AG10803 (cell line): Measurements from ENCODE around the gene NEUROD2.

Experiments
- DNase-seq: peaks from one replicate; pipeline ENCODE4 v3.0.0; 2010; ENCODE audit warnings: low read depth
- H3K4me3 ChIP-seq: 2 replicates; pipeline ENCODE4 v1.5.1; 2011; ENCODE audit warnings: mild to moderate bottlenecking, low read length, control low read depth
- TF ChIP-seq, protein P1 (sequence below): conservative IDR thresholded peaks from 2 replicates; pipeline ENCODE4 v1.5.1; 2011; ENCODE audit warnings: mild to moderate bottlenecking, low read length, control low read depth, inconsistent platforms

The NEUROD2 gene

GRCh38 chr17:39650121-39650579 lies 42.4 kb upstream of the NEUROD2 start:
- DNase-seq, result no peak
- no peak overlapping the region for H3K4me3 ChIP-seq
- TF ChIP-seq, protein P1, sequence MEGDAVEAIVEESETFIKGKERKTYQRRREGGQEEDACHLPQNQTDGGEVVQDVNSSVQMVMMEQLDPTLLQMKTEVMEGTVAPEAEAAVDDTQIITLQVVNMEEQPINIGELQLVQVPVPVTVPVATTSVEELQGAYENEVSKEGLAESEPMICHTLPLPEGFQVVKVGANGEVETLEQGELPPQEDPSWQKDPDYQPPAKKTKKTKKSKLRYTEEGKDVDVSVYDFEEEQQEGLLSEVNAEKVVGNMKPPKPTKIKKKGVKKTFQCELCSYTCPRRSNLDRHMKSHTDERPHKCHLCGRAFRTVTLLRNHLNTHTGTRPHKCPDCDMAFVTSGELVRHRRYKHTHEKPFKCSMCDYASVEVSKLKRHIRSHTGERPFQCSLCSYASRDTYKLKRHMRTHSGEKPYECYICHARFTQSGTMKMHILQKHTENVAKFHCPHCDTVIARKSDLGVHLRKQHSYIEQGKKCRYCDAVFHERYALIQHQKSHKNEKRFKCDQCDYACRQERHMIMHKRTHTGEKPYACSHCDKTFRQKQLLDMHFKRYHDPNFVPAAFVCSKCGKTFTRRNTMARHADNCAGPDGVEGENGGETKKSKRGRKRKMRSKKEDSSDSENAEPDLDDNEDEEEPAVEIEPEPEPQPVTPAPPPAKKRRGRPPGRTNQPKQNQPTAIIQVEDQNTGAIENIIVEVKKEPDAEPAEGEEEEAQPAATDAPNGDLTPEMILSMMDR, result no peak

DNA sequence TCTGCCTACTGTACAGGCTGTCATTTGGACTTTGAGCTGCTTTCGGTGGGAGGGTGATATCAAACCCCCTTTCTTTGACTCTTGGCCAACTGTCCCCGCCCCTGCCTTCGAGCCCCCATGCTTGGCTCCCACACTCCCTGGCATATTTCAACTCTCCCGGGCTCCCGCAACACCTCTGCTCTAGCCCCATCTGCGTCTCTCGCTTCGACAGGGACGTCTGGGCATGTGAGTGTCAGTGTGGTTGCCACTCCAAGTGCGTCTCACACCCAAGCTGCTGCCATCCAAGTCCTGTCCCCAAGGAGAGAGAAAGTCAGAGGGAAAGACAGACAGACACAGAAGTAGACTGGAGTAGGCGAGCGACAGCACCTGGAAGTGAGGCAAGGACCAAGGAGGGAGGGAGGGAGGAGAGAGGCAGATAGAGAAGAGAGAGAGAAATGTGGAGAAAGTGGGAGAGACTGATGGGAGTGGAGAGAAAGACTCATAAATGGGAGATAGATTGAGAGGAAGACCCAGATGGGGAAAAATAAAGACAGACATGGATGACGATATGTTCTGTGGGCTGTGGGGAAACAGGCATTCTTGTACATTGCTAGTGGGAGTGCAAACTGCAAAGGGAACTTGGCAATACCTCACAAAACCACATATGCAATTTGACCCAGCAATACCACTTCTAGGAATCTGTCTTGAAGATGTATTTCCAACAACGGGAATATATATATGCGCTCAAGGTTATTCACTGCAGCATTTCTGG lies 41.1 kb upstream of the NEUROD2 start:
- no peak overlapping the region for H3K4me3 ChIP-seq
- TF ChIP-seq, protein P1, result no peak
- DNase-seq, result peak; percentile 44

GRCh38 chr17:39647256-39647655 lies 39.5 kb upstream of the NEUROD2 start:
- no peak overlapping the region for H3K4me3 ChIP-seq
- TF ChIP-seq, protein P1, result no peak
- DNase-seq, result no peak

DNA sequence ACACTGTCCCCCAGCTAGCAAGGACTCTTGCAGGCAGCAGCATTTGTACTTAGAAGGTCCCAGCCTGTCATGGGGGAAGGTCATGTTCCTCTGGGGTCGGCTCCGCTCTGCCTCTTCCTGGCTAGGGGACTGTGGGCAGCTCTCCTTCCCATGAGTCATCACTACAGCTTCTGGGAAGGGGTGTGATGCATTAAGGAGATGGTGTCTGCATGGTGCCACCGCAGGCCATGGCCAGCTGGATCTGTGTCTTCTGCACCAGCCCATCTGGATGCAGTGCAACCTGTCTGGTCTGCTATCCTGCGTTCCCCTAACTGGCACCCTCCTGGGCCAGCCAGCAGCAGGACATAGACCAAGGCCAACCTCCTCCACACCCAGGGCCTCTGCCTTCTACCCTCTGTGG lies 35.6 kb upstream of the NEUROD2 start:
- TF ChIP-seq, protein P1, result no peak
- DNase-seq, result peak; percentile 27
- no peak overlapping the region for H3K4me3 ChIP-seq

DNA sequence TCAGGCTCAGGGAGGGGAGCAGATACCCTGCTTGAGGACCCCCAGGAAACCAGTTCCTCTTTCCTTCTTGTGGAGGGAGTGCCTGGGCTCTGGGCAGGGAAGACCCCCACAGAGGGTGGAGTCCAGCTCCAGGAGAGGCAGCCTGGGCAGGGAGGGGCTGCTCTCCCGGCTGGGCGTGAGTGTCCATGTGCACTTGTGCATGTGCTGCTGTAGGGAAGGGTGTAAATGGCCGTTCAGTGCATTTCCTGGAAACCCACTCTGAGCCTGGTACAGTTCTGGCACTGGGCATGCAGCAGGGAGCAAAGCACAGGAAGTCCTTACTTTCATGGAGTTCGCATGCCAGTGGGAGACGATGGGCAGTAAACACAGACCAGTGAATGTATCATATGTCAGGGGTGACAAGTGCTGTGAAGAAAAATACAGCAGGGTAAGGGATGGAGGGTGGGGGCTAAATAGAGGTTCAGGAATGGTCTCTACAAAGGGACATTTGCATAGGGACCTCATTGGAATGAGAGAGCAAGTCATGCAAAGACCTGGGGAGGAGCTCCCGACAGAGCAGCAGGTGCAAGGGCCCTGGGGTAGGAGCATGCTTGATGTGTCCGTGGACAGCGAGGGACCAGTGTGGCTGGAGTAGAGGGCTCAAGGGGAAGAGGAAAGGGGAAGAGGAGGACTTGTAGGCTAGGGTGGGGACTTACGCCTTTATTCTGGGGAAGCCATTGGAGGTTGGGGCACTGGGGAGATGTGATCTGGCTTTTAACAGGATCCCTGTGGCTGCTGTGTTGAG lies 34.8 kb upstream of the NEUROD2 start:
- TF ChIP-seq, protein P1, result no peak
- no peak for DNase-seq
- H3K4me3 ChIP-seq, result no peak overlapping the region

DNA sequence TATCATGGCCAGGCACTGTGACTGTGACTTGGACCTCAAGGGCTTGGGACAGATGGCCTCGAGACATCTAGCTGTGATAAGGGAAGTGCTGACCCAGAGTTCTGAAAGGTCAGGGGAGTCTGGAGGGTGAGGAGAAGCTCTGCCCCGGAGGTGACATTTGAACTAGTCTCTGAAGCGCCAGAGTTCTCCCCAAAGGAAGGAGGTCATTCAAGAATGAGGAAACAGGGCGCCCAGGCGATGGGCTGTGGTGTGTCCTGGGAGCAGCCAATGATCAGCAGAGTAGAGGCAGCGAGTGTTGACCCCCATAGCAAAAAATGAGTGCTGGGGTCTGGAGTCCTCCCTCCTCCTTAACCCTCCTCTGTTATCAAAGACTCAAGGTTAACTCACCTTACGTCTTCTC lies 34.2 kb upstream of the NEUROD2 start:
- no peak overlapping the region for H3K4me3 ChIP-seq
- DNase-seq, result no peak
- TF ChIP-seq, protein P1, result no peak
